Mesenteric fat pad (tissue), 1 donor: ENCODE measurements around the gene USP5. TPM values are rescaled to one million over a fixed set of nuclear protein-coding genes. Genes with fewer than 3 reads are reported as not detected.

ENCODE experiments used
- DNase-seq: peaks from one replicate; pipeline ENCODE4 v3.0.0-alpha.2; 2020; ENCODE audit warnings: low spot score
- total RNA-seq: library from RNA; stranded (reverse); fragmentation: NEBNext Ultra II Directional; extraction: Animal tissue kit (Norgen Biotek cat#: 25700); gene quantifications from one replicate; pipeline ENCODE4 v1.2.1, GENCODE V29; 2021
- donor health status: DM: yes; HTN: yes; CAD: no.

USP5 gene
- total RNA-seq, 1 donor from 2014 or later = 74.8 TPM

GRCh38 chr12:6826125-6826733 is 25.7 kb upstream of the USP5 start:
- DNase-seq = no peak

- no peak for DNase-seq
These were observed 25.1 kb upstream of the USP5 start for GRCh38 chr12:6826734-6827436.

- DNase-seq = no peak
These were observed 24.5 kb upstream of the USP5 start for GRCh38 chr12:6827437-6827911.

GRCh38 chr12:6827982-6828780 is 23.8 kb upstream of the USP5 start, which contains the start of gene P3H3:
Gene P3H3, plus strand, starts transcription at chr12:6828407. Its CDS starts 34 bp downstream, at chr12:6828441.
- no peak for DNase-seq

GRCh38 chr12:6828781-6829535 is 23.0 kb upstream of the USP5 start:
- DNase-seq = no peak

- no peak for DNase-seq
These were observed 22.3 kb upstream of the USP5 start for GRCh38 chr12:6829536-6830220.

GRCh38 chr12:6830286-6830890 is 21.6 kb upstream of the USP5 start:
- no peak for DNase-seq

GRCh38 chr12:6830999-6831398 is 21.0 kb upstream of the USP5 start:
- no peak for DNase-seq

- no peak for DNase-seq
These were observed 20.4 kb upstream of the USP5 start for GRCh38 chr12:6831450-6831995.

GRCh38 chr12:6832125-6832524 is 19.8 kb upstream of the USP5 start:
- DNase-seq = no peak

GRCh38 chr12:6833189-6833890 is 18.6 kb upstream of the USP5 start:
- no peak for DNase-seq

GRCh38 chr12:6834254-6834653 is 17.7 kb upstream of the USP5 start:
- no peak for DNase-seq

GRCh38 chr12:6834873-6835272 is 17.1 kb upstream of the USP5 start:
- no peak for DNase-seq

- no peak for DNase-seq
These were observed 15.1 kb upstream of the USP5 start for GRCh38 chr12:6836851-6837250.

GRCh38 chr12:6837370-6838060 is 14.4 kb upstream of the USP5 start:
- DNase-seq = no peak

GRCh38 chr12:6838854-6839253 is 13.1 kb upstream of the USP5 start:
- no peak for DNase-seq

GRCh38 chr12:6839482-6840201 is 12.3 kb upstream of the USP5 start:
- no peak for DNase-seq

- no peak for DNase-seq
These were observed 11.6 kb upstream of the USP5 start for GRCh38 chr12:6840330-6840729.
